HepG2 (cell line): ENCODE results near the gene BCDIN3D.

Experiments used
- POLR2AphosphoS5 ChIP-seq: IDR thresholded peaks from 2 replicates; pipeline ENCODE4 v1.6.1; 2012; ENCODE audit warnings: low read depth, low read length
- SP1 ChIP-seq, 2 experiments: fragments of 450-650 bp in 1 of 2; sonication (generic) in 1 of 2; formaldehyde crosslinking in 1 of 2; IDR thresholded peaks; 2 replicates each; pipeline versions ENCODE4 v1.4.0 to v1.6.1; 2016 to 2020; ENCODE audit warnings: missing genetic modification reagents in 1 of 2

- no peak for TF ChIP-seq POLR2AphosphoS5
- TF ChIP-seq SP1 (IDR thresholded peaks at IDR 0.05), result no peak
- no peak for TF ChIP-seq SP1 (CRISPR knock-in tag; IDR thresholded peaks at IDR 0.05)
Measured at GRCh38 chr12:49819786-49820185, 23.1 kb downstream of the BCDIN3D start.
